SK-MEL-5 (cell line): Measurements from ENCODE around the gene GFPT2. TPM values are rescaled to one million over a fixed set of nuclear protein-coding genes. Genes with fewer than 3 reads are reported as not detected.

Experiments used
- DNase-seq: peaks from one replicate; pipeline ENCODE4 v3.0.0-alpha.2; 2016; ENCODE audit warnings: low read depth, low spot score
- in situ Hi-C: cut with HindIII; loops from 2 replicates; pipeline ENCODE4 v1.10.0; 2016; ENCODE audit warnings: low sequenced_read_pairs, high pct_unique_total_duplicates, low pct_unique_long_range_greater_than_20kb
- total RNA-seq: library from RNA; depleted of rRNA; stranded (reverse); fragments of >200 nt; shearing (Covaris generic); gene quantifications from 2 replicates; pipeline ENCODE4 v1.2.3, GENCODE V29; 2014

Gene GFPT2
- total RNA-seq, 1 experiment from 2014 or later: 2.3 TPM

DNA sequence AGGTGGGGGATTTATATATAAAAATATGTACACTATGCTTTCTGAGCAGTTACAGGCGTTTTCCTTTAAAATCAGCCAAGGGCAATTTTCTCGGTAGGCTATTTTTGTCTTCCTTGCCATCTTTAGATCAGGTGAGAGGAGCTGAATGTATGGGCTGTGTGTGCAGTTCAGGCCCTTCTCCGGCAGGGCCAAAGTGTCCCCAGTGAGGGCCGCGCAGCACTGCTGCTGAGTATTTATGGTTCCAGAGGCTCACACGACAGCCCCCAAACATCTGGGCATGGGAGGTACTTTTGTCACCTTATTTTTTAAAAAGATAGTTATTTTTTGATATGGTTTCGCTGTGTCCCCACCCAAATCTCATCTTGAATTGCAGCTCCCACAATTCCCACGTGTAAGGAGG is 11.5 kb downstream of the GFPT2 start:
- DNase-seq: no peak
- in situ Hi-C loops: no loop called here

DNA sequence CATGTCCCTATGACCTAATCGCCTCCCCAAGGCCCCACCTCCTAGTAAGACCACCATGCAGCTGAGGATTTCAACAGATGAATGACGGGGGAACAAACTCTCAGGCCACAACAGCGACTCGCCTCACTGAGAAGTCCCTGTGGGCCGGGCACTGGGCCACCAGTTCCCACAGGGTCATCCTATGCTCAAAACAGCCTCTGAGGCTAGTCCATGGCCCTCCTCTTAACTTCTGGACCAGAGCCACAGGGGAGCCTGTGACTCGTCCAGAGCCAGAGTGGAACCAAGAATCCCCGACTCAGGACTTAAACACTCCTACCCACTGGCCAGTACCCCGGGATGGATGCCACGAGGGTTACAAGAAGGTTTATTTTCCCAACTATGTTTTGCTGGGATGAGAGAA is 12.3 kb downstream of the GFPT2 start:
- in situ Hi-C loops: no loop called here
- no peak for DNase-seq

DNA sequence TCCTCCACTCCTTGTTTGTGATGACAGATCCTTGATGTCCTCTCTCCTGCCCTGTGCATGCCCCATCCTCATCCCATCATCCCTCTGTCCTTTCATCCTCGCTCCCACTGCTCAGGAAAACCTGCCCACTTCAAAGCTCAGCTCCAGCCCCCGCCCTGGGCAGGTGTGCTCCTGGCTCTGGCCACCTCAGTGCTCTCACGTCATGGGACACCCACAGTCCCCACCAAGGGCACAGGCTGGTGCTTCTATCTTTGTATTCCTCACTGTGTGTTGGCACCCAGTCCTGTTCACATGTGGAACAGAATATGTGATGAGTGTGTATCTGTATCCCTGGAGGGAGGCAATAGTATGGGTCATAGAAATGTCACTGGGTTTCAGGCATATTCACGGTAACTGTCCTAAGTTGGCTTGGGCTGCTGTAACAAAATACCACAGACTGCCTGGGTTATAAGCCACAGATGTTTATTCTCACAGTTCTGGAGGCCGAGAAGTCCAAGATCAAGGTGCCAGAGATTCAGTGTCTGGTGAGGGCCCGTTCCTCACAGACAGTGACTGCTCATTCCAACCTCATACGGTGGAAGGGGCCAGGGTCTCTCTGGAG is 13.5 kb downstream of the GFPT2 start:
- DNase-seq: no peak
- in situ Hi-C loops: no loop called here

DNA sequence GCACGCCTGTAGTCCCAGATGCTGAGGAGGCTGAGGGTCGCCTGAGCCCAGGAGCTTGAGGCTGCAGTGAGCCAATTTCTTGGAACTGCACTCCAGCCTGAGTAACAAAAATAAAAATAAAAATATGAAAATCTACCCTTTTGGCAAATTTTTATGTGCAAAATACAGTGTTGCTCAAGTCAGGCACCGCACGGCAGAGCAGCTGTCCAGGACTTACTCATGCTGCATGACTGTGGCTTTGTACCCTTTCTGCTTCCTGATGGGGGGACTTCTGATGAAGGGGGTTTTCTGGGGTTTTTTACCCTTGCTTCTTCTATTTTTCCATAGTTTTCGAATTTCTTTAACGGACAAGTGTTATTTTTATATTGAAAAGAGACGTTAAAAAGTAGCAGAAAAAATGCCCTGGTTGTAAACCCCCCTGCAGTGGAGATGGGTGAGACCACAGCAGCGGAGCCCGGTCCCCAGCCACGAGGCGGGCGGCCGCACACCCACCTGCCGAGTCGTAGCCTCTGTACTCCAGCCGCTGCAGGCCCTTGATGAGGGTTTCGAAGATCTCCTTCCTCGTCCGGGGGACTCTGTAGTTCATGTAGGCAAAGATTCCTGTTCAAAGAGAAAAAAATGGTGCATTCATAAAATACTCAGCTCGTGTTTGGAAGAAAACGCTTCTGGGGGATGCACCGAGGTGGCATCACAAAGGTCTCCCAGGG is 15.0 kb downstream of the GFPT2 start:
- in situ Hi-C loops: no loop called here
- DNase-seq: no peak

DNA sequence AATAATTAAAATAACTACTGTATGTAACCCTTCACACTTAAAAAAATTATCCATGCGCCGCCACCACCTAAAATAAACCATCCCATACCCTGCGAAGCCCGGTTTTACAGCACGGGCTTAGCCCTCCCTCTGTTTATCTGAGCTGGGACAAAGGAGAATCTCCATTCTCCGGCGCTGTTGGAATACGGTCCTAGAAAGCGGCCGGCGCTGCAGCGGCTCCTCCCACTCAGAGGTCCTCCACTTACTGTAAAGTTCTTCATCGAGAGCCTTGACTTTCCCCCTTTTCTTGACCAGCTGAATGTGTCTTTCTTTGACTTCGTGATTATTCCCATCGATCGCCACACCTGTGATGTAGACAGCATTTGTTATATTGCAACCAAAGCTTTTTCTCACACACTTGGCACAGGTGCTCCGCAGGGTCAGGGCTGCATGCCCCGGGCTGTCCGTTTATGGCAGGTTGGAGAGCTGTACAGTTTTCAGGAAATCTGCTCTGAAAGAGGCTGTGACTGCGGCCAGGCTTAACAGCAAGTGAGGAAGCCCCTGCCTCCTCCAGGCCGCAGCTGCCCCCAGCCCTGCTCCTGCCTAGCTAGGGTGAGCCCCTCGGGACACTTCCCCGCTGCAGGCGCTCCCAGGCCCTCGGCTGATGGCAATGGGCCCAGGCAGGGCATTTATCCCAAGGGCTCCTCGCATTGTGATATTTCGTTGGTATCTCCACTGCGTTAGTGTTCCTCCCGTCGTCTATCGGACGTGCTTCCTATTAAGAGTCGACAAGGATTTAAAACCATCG is 16.7 kb downstream of the GFPT2 start:
- DNase-seq: no peak
- in situ Hi-C loops: no loop called here

DNA sequence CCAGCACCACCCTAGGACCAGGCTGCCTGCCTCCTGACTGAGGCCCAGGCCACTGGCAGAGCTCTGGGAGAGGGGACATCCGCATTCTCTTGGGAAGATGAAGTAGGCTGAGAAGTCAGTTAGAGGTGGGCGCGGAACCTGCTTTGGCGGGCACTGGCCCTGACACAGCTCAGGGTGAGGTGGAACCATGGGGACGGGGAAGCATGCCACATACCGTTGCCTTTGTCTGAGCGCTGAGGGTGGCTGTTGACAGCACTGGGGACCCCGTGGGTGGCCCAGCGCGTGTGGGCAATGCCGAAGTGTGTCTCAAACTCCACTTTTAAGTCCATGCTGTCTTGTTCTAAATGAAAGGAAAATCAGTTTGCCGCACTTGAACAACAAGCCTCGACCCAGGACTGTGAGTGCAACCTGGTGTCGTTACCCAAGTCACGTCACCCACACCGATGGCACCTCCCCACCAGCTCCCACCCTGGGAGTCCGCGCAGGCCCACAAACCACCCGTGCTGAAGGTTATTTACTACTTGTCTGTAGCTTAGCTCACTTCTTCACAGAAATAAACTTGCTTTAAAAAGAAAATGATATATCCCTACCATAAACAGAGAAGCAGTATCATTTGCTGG is 17.4 kb downstream of the GFPT2 start:
- in situ Hi-C loops: no loop called here
- no peak for DNase-seq

DNA sequence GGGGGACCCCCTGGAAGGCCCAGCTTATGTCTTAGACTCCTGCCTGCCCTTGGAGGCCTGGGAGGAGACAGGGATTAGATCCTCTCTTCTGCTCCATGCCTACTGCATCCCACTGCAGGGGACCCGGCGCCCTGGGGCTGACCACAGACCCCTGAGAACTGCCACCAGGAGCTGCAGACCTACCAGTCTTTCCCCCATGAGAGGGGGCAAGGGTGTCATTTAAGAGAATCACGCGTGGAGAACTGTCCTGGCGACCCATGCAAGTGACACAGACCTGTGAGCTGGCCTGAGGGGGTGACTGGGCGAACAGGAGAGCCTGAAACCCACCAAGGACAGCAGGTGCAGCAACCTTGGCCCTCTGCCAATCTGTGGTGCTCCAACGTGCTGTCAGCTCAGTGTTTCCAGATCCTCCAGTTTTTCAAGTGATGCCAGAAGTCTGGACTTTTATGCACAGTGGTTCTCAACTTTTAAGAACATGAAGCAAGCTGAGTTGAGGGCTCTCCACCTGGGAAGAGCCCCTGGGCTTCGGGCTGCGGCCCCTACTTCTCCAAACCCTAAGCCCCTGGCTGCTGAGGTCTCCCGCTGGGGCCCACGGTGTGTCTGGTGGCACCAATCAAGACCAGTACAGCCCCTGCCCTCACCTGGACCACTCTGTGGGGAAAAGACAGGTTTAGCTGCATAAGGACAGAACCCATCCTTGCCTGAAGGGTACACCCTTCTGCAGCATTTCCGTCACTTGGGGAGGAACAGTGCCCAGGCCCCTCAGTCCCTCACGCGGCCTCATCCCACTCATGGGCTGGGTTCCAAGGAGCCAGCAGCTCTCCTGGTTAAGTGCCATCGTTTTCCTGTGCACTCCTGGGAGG is 18.2 kb downstream of the GFPT2 start:
- in situ Hi-C loops: no loop called here
- DNase-seq: no peak

DNA sequence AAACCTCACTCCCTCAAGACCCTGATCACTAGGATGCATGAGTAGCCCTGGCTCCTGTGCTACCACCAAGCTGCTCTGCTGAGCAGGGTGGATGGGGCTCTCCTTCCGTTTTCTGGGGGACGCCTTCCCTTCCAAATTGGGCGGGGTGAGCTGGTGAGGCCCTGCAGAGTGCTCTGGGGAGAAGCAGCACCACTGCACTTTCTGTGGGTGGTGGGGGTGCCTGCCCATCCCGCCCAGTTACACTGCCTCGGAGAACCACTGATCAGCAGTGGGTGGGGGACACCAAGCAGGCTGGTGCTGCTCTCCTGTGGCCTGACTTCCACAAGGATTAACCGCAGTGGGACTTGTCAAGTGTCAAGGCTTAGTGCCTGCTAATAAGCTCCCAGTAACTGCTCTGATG is 19.0 kb downstream of the GFPT2 start:
- in situ Hi-C loops: no loop called here
- no peak for DNase-seq

DNA sequence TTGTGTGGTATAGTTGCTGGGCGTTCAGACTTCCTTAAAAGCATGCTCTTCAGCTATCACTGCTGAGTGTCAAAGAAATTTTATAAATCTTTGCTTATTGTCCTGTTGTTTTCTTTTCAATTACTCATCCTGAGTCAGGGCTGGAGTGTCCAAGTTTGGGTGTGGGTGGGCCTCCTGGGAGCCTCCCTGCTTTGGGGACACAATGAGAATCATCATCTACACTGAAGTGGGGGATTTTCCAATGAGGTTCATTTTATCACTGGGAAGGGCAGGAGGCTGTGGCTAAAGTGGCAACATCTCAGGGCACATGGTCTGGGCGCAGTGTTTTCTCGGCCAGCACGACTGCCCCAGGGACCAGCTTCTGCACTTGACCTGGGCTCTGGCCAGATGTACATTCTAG is 19.5 kb downstream of the GFPT2 start:
- no peak for DNase-seq

DNA sequence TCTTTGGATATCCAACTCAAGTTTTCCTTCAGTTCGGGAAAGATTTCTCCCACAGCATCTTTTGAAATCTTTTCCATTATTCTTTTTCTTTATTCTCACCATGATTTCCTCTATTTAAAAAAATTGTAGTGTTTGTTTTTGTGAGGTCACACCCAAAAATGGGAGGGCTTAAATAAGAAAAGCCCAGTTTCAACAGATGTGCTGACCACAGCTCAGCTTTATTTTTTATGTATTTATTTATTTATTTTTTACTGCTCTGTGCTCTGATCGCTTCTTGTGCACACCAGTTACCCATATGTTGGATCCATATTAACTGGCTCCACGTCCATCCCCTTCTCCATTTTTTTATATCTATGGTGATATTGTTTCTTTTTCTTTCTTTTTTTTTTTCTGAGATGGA is 20.3 kb downstream of the GFPT2 start:
- in situ Hi-C loops: no loop called here
- DNase-seq: no peak

More for the DNA sequence above, 19.5 kb downstream of the GFPT2 start:
- in situ Hi-C loops: no loop called here

DNA sequence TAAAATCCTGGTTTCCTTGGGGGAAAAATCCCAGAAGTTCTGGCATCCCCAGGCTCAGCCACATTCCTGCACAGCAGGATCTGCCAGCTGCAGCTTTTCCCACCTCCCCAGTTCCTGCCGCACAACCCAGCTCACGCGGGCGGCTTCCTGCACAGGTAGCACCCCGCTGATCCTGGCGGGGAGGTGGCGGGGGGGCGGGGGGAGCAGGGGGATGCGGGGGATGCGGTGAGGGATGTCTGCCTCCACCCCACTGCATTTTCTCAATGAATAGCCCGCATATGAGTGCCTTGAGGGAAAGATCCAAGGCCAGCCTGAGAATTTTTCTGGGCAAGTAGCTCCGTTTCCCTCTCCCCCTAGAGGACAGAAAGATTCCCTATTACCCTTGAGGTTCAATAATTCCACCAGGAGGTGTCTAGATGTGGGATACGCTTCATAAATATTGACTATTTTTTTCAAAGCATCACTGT is 21.1 kb downstream of the GFPT2 start:
- in situ Hi-C loops: no loop called here
- no peak for DNase-seq

DNA sequence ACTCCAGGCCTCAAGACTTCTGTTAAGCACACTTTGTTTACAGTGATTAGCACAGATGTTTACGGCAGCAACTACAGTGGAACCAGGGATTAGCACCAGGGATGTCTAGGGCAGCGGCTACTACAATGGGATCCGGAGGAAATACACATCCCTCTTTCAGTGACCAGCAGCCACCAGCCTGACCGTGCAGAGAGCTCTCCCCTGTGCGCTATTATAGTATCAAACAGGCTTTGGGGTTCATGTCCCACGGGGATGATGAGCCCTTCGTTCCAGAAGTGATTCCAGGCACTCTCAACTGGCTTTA is 21.5 kb downstream of the GFPT2 start:
- DNase-seq: no peak
- in situ Hi-C loops: no loop called here

DNA sequence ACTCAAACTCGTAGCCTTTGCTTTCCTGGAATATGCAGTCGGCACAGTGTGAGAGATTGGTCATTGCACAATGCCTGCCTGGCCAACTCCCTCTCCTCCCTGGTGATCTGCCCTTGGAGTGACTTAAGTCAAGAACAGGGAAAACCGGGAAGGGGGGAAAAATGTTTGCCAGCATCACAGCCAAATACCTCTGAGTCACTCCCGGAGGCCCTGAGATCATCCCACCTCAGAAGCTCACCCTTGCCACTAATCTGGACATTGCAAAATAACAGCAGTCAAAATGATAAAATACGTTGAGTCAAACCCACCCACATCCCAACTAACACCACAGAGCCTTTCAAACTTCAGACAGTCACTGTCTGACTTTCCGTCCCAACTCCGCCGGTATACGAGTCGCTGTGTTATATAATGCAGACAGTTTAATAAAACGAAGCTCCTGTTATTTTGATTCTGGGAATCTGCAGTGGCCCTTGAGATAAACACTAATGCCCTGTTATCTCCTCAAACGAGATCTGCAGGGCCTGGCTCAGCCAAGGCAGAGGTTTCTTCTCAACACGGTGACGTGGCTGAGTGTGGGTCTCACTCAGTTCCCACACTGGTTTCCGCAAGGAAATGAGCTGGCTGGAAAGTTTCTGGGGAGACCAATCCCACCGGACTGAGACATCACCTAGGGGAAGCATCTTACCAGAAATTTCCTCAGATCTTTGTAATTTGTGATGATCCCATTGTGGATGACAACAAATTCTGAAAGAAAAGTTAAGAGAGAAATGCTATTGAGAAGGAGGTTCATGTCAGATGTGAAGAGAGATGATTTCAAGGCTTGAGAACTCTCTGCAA is 22.1 kb downstream of the GFPT2 start:
- in situ Hi-C loops: no loop called here

DNA sequence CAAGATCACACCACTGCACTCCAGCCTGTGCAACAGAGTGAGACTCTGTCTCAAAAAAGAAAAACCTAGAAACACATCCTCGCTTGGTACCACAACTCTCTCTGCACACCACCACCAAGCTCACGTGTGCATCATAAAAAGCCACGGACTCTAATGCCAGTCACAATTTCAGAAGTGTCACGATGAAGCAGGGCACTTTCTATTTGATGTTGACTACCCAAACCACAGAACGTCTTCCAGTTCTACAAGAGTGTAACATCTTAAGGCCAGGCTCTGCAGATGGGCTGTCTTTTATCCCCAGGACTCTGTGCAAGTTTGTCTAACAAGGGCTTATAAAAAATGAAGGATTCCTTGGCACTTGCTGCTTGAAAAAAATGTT is 22.9 kb downstream of the GFPT2 start:
- DNase-seq: no peak
- in situ Hi-C loops: no loop called here

More for the DNA sequence above, 22.1 kb downstream of the GFPT2 start:
- no peak for DNase-seq

DNA sequence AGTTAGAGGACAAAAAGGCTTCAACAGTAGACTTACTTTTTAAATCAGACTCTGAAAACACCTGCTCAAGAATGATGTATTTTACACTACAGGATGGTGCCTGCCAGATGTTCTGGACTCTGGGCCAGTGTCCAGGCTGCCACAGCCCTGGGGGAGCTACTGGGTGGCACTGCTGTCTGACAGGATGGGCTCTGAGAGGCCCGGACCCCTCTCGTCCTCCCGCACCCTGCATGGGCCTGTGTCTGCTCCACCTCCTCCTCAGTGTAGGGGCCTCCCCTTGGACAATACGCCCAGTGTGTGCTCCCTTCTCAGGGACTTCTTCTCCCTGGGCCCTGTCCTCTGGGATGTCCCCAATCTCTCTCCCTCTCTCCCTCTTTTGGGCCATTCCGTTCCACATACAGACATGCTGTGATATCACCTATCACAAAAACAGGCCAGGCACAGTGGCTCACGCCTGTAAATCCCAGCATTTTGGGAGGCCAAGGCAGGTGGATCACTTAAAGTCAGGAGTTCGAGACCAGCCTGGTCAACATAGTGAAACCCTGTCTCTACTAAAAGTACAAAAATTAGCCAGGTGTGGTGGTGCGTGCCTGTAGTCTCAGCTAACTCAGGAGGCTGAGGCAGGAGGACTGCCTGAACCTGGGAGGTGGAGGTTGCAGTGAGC is 23.4 kb downstream of the GFPT2 start:
- no peak for DNase-seq
- in situ Hi-C loops: no loop called here

DNA sequence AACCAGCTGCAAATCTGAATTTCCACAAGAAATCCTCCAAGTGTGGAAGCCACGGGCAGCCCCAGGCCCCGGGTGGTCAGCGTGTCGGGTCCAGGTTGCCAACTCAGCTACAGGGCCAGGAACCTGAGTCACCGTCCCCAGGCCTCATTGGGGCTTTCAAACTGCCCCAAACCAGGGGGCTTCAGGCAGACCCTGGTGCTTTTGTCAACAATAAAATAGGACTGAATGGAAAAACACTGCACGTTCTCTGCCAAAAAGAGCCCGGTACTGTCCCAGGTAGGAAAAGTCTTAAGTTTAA is 24.0 kb downstream of the GFPT2 start:
- in situ Hi-C loops: no loop called here

More for the DNA sequence above, 24.0 kb downstream of the GFPT2 start:
- DNase-seq: no peak
